GM18507 (cell line): ENCODE results near the gene LHFPL2.
A peak's percentile ranks its signal among the peaks of the same experiment; 100 is the strongest.

ENCODE experiments used
- DNase-seq: peaks from one replicate; pipeline ENCODE4 v3.0.0; 2011; ENCODE audit warnings: low read depth; ENCODE audit not compliant: insufficient read length; ENCODE audit errors: extremely low spot score
- FAIRE-seq: peaks from 2 replicates; lab custom pipeline; 2011; peaks lifted over from hg19 to GRCh38; lab: Jason Lieb, UNC

The LHFPL2 gene

DNA sequence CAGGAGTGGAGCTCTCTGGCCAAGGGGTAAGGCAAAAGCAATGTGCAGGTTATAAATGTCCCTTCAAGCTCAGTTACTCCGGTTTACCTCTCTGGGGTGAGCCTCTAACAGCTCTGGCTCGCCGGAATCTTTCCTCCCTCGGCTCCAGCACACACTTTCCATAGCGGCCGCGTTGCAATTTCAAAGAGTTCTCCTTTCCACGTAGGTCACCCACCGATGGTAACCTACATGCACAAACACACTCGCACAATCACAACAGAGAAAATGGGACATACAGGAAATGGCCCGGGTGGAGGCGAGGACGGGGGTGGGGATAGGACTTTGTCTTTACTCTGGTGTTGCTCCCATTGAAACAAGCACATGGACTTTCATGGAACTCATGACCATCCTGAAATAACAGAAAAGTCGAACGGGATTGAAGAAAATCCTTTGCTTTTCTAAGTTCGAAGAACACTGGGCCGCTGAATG lies 1.2 kb downstream of the LHFPL2 start:
- FAIRE-seq, result no peak

DNA sequence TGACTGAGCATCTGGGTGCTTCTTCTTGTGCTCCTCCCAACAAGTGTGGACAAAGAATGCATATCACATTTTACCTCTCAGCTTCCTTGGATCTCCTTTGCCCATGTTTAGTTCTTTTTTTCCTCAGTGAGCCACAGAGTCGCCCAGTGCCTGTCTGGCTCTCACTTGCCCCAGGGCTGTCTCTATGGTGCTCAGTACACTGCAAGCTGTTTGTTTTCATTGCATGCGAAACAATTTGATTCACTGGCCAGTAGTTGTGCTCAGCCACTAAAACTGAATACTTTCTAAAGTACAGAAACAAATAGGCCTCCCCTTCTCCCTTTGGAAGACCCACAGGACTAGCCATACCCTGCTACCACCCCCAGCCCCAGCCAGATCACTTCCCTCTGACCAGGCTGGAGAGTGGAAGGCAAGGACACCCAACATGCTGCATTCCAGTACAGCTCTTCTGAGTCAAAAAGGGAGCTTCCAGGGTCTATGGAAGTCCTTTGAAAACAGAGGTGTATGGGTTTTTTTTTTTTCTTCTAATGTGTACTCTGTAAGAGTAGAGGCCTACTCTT lies 3.8 kb downstream of the LHFPL2 start:
- FAIRE-seq (no peak), DNase-seq (no peak)

More for the DNA sequence above, 1.2 kb downstream of the LHFPL2 start:
- DNase-seq, result no peak

DNA sequence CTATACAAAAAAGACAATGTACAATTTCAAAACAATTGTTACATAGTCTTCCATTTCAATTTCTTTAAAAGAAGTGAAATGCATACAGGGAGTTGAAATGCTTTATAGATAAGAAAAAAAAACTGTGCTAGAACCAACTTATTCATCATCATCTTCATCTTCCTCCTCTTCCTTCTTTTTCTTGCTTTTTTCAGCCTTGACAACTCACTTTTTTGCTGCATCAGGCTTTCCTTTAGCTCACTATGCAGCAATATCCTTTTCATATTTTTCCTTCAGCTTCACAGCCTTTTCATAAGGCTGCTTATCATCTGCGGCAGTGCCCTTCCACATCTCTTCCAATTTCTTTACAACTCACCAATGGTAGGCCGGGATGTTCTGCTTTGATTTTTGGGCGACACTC lies 4.4 kb downstream of the LHFPL2 start:
- DNase-seq (no peak), FAIRE-seq (no peak)

DNA sequence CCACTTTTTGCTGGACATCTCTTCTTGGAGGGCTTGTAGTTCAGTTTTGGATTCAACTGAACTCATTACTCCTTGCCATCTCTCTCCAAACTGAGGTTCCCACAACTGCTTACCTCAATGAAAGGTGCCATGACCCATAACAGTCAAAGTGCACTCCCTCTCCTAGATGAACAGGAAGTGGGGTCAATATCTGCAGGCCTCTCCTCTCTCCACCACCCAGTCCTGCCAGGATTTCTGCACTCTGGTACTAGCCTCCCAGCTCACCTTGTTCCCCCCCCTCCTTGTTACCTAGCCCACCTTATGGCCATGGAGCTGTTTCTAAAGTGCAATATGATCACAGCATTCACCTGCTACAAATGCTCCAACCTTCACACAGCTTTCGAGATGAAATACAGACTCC lies 5.9 kb downstream of the LHFPL2 start:
- FAIRE-seq, result no peak
- DNase-seq, result no peak

DNA sequence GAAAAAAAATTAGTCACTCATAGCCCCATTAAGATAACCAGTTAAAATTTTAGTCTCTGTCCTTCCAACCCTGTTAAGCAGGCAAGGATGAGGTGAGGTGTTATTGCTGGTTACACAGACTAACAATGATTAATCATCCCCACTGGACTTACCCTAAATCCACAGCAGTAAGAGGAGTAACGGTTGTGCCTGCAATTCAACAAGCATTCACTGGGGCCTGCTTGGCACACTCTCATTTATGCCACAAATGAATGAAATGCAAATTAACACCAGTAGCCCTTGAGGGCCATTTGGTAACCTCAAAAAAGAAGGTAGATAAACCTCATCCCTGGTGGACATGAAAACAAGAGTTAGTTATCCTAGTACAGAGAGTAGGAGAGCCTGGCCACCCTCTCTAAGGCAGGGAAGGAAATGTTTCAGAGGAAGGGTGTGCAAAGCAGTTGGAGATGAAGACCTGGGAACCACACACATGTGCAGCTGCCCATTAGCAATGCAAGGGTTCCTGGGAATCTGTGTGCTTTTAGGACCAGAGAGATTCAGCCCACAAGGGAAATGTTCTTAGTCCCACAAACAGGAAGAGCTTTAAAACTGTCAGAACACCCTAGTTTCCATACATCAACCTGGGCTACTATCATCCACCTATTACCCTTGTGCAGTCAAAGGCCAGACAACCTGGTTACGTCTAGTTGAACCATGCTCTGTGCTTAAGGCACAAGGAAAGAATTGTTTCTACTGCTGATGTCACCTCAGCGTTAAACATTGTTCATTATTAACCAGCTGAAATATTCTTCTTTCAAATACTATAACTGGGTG lies 7.7 kb downstream of the LHFPL2 start:
- no peak for DNase-seq
- peak; percentile 39 for FAIRE-seq

GRCh38 chr5:78639791-78640190 lies 8.8 kb downstream of the LHFPL2 start:
- DNase-seq (no peak), FAIRE-seq (no peak)

- FAIRE-seq, result peak; percentile 50
- DNase-seq, result no peak
Observed at GRCh38 chr5:78638973-78639669, 9.5 kb downstream of the LHFPL2 start.

GRCh38 chr5:78638423-78638822 lies 10.1 kb downstream of the LHFPL2 start:
- FAIRE-seq (no peak), DNase-seq (no peak)

DNA sequence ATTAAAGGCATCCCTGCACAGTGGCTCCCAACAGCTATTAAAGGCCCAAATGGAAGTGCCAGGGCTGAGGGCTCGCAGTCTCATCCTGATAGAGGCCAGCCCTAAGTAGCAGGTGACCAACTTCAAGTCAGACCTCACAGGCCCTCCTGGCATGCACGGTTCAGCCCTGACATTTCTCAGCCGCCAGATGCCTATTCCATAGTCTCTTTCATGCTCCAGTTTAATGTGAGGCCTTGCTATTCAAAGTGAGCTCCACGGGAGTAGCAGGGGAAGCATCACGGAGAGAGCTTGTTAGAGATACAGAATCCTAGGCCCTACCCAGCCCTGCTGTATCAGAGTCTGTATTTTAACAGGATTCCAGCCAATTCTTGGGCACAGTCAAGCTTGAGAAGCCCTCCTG lies 11.1 kb downstream of the LHFPL2 start:
- FAIRE-seq (no peak), DNase-seq (no peak)

- DNase-seq (no peak), FAIRE-seq (no peak)
Observed at GRCh38 chr5:78636682-78637081, 11.9 kb downstream of the LHFPL2 start.

- DNase-seq, result no peak
- no peak for FAIRE-seq
Observed at GRCh38 chr5:78634634-78635033, 13.9 kb downstream of the LHFPL2 start.

GRCh38 chr5:78634229-78634628 lies 14.3 kb downstream of the LHFPL2 start:
- no peak for FAIRE-seq

GRCh38 chr5:78633700-78634099 lies 14.9 kb downstream of the LHFPL2 start:
- no peak for FAIRE-seq
- DNase-seq, result no peak

More at GRCh38 chr5:78634229-78634628, 14.3 kb downstream of the LHFPL2 start:
- no peak for DNase-seq

DNA sequence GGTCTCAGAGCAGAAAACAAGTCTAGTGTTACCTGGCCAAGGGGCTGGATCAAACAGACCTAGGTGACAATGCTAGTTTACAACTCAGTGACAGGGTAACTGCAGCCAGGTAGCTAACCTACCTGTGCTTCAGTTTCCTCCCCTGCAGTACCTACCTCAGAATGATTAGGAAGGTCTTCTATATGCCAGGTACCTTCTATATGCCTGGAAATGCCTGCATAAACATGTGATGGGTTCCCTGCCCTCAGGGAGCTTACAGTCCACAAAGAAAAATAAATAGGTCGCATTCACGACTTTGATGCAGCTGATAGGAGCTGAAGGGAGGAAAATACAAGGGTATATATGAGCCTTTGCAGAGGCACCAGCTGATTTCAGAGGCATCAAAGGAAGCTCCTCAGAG lies 16.1 kb downstream of the LHFPL2 start:
- no peak for DNase-seq
- FAIRE-seq, result no peak

DNA sequence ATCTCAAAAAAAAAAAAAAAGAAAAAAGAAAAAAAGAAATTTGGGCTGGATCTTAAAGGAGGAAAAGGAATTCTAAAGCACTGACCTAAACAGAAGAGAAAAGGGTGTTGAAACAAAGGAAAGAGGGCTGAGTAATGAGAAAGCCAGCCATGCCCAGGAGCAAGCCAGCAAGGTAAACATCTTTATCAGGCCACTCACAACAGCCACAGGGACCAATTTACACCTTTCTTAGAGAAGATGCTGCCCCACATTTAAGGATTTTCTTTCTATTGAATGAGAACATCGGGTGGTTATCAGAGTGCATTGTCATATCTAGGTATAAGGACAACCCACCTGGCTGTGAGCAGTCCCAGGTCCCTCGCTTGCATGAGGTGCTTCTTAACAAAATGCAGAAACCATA lies 16.6 kb downstream of the LHFPL2 start:
- no peak for FAIRE-seq
- no peak for DNase-seq

- DNase-seq (no peak), FAIRE-seq (no peak)
Observed at GRCh38 chr5:78630047-78630446, 18.5 kb downstream of the LHFPL2 start.

GRCh38 chr5:78629624-78630023 lies 18.9 kb downstream of the LHFPL2 start:
- no peak for DNase-seq
- FAIRE-seq, result no peak

DNA sequence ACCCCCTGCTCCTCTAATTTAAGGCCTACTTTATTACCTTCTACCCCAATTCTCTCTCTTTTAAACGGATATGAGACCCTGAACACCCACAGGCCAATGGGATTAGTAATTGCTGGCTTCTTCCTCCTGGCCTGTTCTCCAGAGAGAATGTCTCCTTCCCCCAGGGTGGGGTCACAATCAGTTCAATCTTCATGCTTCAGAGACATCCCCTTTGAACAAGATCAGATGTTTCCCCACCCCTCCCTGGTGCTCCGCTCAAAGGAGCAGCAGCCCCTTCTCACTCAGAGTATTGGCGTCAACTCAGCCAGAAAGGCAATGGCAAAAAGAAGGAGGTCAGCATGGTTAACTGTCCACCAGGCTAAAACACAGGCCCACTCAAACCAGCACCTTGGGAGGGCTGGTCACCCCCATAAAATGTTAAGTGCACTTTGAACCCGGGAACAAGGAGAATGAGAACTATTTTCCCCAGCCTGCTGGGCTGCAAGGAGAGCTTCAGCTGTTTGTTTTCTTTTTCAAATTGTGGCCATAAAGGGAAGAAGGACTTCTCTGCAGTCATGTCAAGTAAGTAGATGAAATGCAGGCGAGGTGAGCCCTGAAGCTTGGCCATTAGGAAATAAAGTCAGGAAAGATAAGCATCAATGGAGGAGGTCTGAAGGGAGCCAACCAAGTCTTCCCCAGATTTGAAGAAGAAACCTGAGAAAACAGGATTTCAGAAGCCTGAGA lies 20.1 kb downstream of the LHFPL2 start:
- DNase-seq, result no peak
- FAIRE-seq, result no peak

GRCh38 chr5:78627766-78628165 lies 20.8 kb downstream of the LHFPL2 start:
- no peak for FAIRE-seq

GRCh38 chr5:78627175-78627574 lies 21.4 kb downstream of the LHFPL2 start:
- no peak for DNase-seq

More at GRCh38 chr5:78627766-78628165, 20.8 kb downstream of the LHFPL2 start:
- no peak for DNase-seq

More at GRCh38 chr5:78627175-78627574, 21.4 kb downstream of the LHFPL2 start:
- FAIRE-seq, result no peak
